HCT116 (cell line): ENCODE results near the gene MAGOH.

ENCODE experiments used
- POLR2A ChIP-seq: IDR thresholded peaks from 2 replicates; pipeline ENCODE4 v1.7.0; 2011; ENCODE audit warnings: borderline replicate concordance; ENCODE audit not compliant: insufficient read depth, insufficient read length; ENCODE audit errors: extremely low read depth
- REST ChIP-seq: IDR thresholded peaks from 2 replicates; pipeline ENCODE4 v1.6.1; 2012; ENCODE audit warnings: low read depth
- SRF ChIP-seq: IDR thresholded peaks from 2 replicates; pipeline ENCODE4 v1.6.1; 2012; ENCODE audit warnings: low read depth
- TF ChIP-seq, protein P1 (sequence below), 3 experiments: fragments of 200-600 bp in 1 of 3; sonication (generic) in 1 of 3; IDR thresholded peaks in 2 of 3; conservative IDR thresholded peaks in 1 of 3; 2 replicates each; pipeline ENCODE4 v1.5.1; 2012 to 2017; ENCODE audit warnings: low read depth in 2 of 3, low read length in 2 of 3, antibody characterized with exemption in 1 of 3, borderline replicate concordance in 1 of 3, control low read depth in 1 of 3, mild to moderate bottlenecking in 1 of 3, mixed read lengths in 1 of 3, mixed run types in 1 of 3, moderate library complexity in 1 of 3; ENCODE audit not compliant: insufficient read depth in 1 of 3

DNA sequence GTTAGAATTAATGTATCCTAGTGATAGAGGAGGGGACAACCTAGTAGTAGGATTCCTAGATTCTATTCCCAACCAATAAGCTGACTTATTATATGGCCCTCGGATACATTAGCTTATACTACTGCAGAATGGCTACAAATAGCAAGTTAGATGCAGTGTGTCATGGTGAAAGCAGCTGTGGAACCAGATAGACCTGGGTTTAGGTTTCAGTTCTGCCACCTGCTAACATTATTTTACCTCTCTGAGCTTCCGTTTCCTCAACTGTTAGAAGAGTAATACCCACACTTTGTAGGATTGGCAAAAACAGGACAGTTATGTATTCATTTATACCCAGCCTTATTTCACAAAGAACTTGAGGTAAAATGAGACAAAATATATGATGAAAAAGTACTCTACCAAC is 21.6 kb upstream of the MAGOH start:
- TF ChIP-seq, protein P1, sequence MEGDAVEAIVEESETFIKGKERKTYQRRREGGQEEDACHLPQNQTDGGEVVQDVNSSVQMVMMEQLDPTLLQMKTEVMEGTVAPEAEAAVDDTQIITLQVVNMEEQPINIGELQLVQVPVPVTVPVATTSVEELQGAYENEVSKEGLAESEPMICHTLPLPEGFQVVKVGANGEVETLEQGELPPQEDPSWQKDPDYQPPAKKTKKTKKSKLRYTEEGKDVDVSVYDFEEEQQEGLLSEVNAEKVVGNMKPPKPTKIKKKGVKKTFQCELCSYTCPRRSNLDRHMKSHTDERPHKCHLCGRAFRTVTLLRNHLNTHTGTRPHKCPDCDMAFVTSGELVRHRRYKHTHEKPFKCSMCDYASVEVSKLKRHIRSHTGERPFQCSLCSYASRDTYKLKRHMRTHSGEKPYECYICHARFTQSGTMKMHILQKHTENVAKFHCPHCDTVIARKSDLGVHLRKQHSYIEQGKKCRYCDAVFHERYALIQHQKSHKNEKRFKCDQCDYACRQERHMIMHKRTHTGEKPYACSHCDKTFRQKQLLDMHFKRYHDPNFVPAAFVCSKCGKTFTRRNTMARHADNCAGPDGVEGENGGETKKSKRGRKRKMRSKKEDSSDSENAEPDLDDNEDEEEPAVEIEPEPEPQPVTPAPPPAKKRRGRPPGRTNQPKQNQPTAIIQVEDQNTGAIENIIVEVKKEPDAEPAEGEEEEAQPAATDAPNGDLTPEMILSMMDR (IDR thresholded peaks at IDR 0.05 in 2 of 3, conservative IDR thresholded peaks at IDR 0.05 in 1 of 3; ENCODE audit: borderline replicate concordance in 1 of 3, insufficient read depth in 1 of 3, low read depth in 2 of 3, low read length in 2 of 3), result no peak
- TF ChIP-seq POLR2A (no peak), REST (no peak), SRF (no peak)
